H9 (cell line): Measurements from ENCODE around the gene GSG1L. TPM values are rescaled to one million over a fixed set of nuclear protein-coding genes. Genes with fewer than 3 reads are reported as not detected.

Source experiments
- DNase-seq: peaks from one replicate; pipeline ENCODE4 v3.0.0-alpha.2; 2017
- H2AFZ ChIP-seq: one replicate; pipeline ENCODE4 v1.6.1; 2013; ENCODE audit warnings: mild to moderate bottlenecking, low read length, control low read depth, moderate library complexity
- H2AK5ac ChIP-seq: 2 replicates; pipeline ENCODE4 v1.6.1; 2013; ENCODE audit warnings: low read length, control low read depth, mixed read lengths; ENCODE audit not compliant: insufficient read length
- H2BK120ac ChIP-seq: one replicate; pipeline ENCODE4 v1.6.1; 2013; ENCODE audit warnings: low read depth, mild to moderate bottlenecking, low read length, control low read depth, inconsistent platforms; ENCODE audit not compliant: poor library complexity, severe bottlenecking
- H2BK12ac ChIP-seq: 2 replicates; pipeline ENCODE4 v1.6.1; 2013; ENCODE audit warnings: low read length, control low read depth, mixed read lengths, low read depth; ENCODE audit not compliant: insufficient read length
- H2BK15ac ChIP-seq: 2 replicates; pipeline ENCODE4 v1.6.1; 2013; ENCODE audit warnings: low read depth, low read length, control low read depth
- H2BK20ac ChIP-seq: one replicate; pipeline ENCODE4 v1.6.1; 2013; ENCODE audit warnings: low read depth, mild to moderate bottlenecking, low read length, control low read depth, inconsistent platforms; ENCODE audit not compliant: poor library complexity, severe bottlenecking
- H2BK5ac ChIP-seq: 2 replicates; pipeline ENCODE4 v1.6.1; 2013; ENCODE audit warnings: low read length, control low read depth, mixed read lengths; ENCODE audit not compliant: insufficient read length
- H3K14ac ChIP-seq: 2 replicates; pipeline ENCODE4 v1.6.1; 2013; ENCODE audit warnings: low read length, control low read depth; ENCODE audit not compliant: insufficient read depth
- H3K18ac ChIP-seq: 2 replicates; pipeline ENCODE4 v1.6.1; 2013; ENCODE audit warnings: low read depth, mild to moderate bottlenecking, mixed read lengths, low read length, control low read depth; ENCODE audit not compliant: insufficient read length
- H3K23ac ChIP-seq: 2 replicates; pipeline ENCODE4 v1.6.1; 2013; ENCODE audit warnings: low read length, control low read depth, mixed read lengths, low read depth; ENCODE audit not compliant: insufficient read length
- H3K23me2 ChIP-seq: 2 replicates; pipeline ENCODE4 v1.6.1; 2013; ENCODE audit warnings: low read depth, mild to moderate bottlenecking, mixed read lengths, low read length, control low read depth; ENCODE audit not compliant: insufficient read length, poor library complexity, severe bottlenecking
- H3K27ac ChIP-seq: 2 replicates; pipeline ENCODE4 v1.5.1; 2013; ENCODE audit warnings: low read length, control low read depth, mixed read lengths, low read depth; ENCODE audit not compliant: insufficient read length
- H3K27me3 ChIP-seq: 2 replicates; pipeline ENCODE4 v1.6.1; 2013; ENCODE audit warnings: low read length, control low read depth, inconsistent platforms; ENCODE audit not compliant: insufficient read depth
- H3K4ac ChIP-seq: 2 replicates; pipeline ENCODE4 v1.6.1; 2013; ENCODE audit warnings: low read depth, mild to moderate bottlenecking, control low read depth, inconsistent platforms, low read length, moderate library complexity
- H3K4me1 ChIP-seq: 2 replicates; pipeline ENCODE4 v1.6.1; 2013; ENCODE audit warnings: low read length, control low read depth, inconsistent platforms; ENCODE audit not compliant: insufficient read depth
- H3K4me2 ChIP-seq: 2 replicates; pipeline ENCODE4 v1.6.1; 2013; ENCODE audit warnings: low read length, control low read depth, mixed read lengths; ENCODE audit not compliant: insufficient read length, insufficient read depth
- H3K56ac ChIP-seq: 2 replicates; pipeline ENCODE4 v1.6.1; 2013; ENCODE audit warnings: low read depth, mild to moderate bottlenecking, mixed read lengths, low read length, control low read depth; ENCODE audit not compliant: insufficient read length
- H3K79me1 ChIP-seq: 2 replicates; pipeline ENCODE4 v1.6.1; 2013; ENCODE audit warnings: low read depth, mild to moderate bottlenecking, moderate library complexity, low read length, control low read depth, inconsistent platforms; ENCODE audit not compliant: insufficient read depth, poor library complexity, severe bottlenecking
- H3K79me2 ChIP-seq: 2 replicates; pipeline ENCODE4 v1.6.1; 2013; ENCODE audit warnings: low read length, control low read depth, inconsistent platforms; ENCODE audit not compliant: insufficient read depth
- H3K9ac ChIP-seq: 2 replicates; pipeline ENCODE4 v1.6.1; 2013; ENCODE audit warnings: low read length, control low read depth, mixed read lengths; ENCODE audit not compliant: insufficient read length; ENCODE audit errors: extremely low read depth
- H3K9me3 ChIP-seq: one replicate; pipeline ENCODE4 v1.6.1; 2013; ENCODE audit warnings: low read depth, low read length, inconsistent platforms; ENCODE audit not compliant: control insufficient read depth
- H3T11ph ChIP-seq: one replicate; pipeline ENCODE4 v1.6.1; 2013; ENCODE audit warnings: mild to moderate bottlenecking, low read length, control low read depth, inconsistent platforms
- H4K20me1 ChIP-seq: one replicate; pipeline ENCODE4 v1.6.1; 2013; ENCODE audit not compliant: control insufficient read depth, insufficient read length, insufficient read depth
- H4K5ac ChIP-seq: 2 replicates; pipeline ENCODE4 v1.6.1; 2013; ENCODE audit warnings: low read depth, mild to moderate bottlenecking, mixed read lengths, low read length, control low read depth; ENCODE audit not compliant: insufficient read length
- H4K8ac ChIP-seq: replicated peaks from 2 replicates; pipeline ENCODE4 v1.6.1; 2013; ENCODE audit warnings: low read length, control low read depth, mixed read lengths, low read depth; ENCODE audit not compliant: insufficient read length
- H4K91ac ChIP-seq: 2 replicates; pipeline ENCODE4 v1.6.1; 2013; ENCODE audit warnings: low read depth, mild to moderate bottlenecking, moderate library complexity, mixed read lengths, low read length, control low read depth; ENCODE audit not compliant: insufficient read length
- H3K27ac Mint-ChIP-seq, 3 experiments: 2 replicates in 2 of 3; 3 replicates in 1 of 3; pipeline ENCODE4 v1.8.0; 2020 to 2021; ENCODE audit warnings: mixed read lengths in 3 of 3, mild to moderate bottlenecking in 1 of 3, moderate library complexity in 1 of 3
- H3K27me3 Mint-ChIP-seq: 2 replicates; pipeline ENCODE4 v1.8.0; 2021; ENCODE audit warnings: low read depth, mild to moderate bottlenecking, moderate library complexity, mixed read lengths
- H3K36me3 Mint-ChIP-seq, 3 experiments: 2 replicates in 2 of 3; 3 replicates in 1 of 3; pipeline ENCODE4 v1.8.0; 2020 to 2021; ENCODE audit warnings: low read depth in 3 of 3, mixed read lengths in 3 of 3; ENCODE audit not compliant: insufficient read depth in 1 of 3
- H3K4me1 Mint-ChIP-seq, 2 experiments: 2 replicates each; pipeline ENCODE4 v1.8.0; 2020; ENCODE audit warnings: mixed read lengths in 2 of 2
- H3K4me3 Mint-ChIP-seq, 2 experiments: 2 replicates in 1 of 2; 3 replicates in 1 of 2; pipeline ENCODE4 v1.8.0; 2020 to 2021; ENCODE audit warnings: mild to moderate bottlenecking in 2 of 2, mixed read lengths in 2 of 2, moderate library complexity in 1 of 2
- H3K9me3 Mint-ChIP-seq, 2 experiments: 2 replicates in 1 of 2; 3 replicates in 1 of 2; pipeline ENCODE4 v1.8.0; 2020; ENCODE audit warnings: mild to moderate bottlenecking in 2 of 2, mixed read lengths in 2 of 2, moderate library complexity in 1 of 2
- CTCF ChIP-seq: fragments of 200-600 bp; sonication (generic); conservative IDR thresholded peaks from 3 replicates; pipeline ENCODE4 v1.8.0; 2021; ENCODE audit warnings: antibody characterized with exemption, mild to moderate bottlenecking
- WGBS: extraction: QIAGEN DNeasy Blood & Tissue Kit; methylation state at CpG from one replicate; pipeline ENCODE4 v1.1.7; 2013; ENCODE audit warnings: missing lambda C conversion rate, low lambda C conversion rate, mixed read lengths; ENCODE audit not compliant: insufficient read length; ENCODE audit errors: extremely low coverage; 5-methylcytosine and 5-hydroxymethylcytosine counted together
- total RNA-seq: library from RNA; stranded (reverse); gene quantifications from 2 replicates; pipeline ENCODE4 v1.2.1, GENCODE V29; 2021

The GSG1L gene
- total RNA-seq, 1 experiment from 2014 or later = 0.35 TPM

- no peak overlapping the region for H4K91ac ChIP-seq
- H3K9me3 Mint-ChIP-seq = peaks cover 2 to 6% of the 10 kb centered on the region in 2 experiments; a peak in 2 of 5 replicates
- no peaks in the 10 kb centered on the region for H3K9me3 ChIP-seq
- no peaks in the 10 kb centered on the region for H3K36me3 Mint-ChIP-seq
- no peak overlapping the region for H2AK5ac ChIP-seq
- H3K4me1 ChIP-seq = no peaks in the 10 kb centered on the region
- no peak overlapping the region for H2BK5ac ChIP-seq
- no peak overlapping the region for H3K4me3 Mint-ChIP-seq
- no peaks in the 10 kb centered on the region for H3K4me1 Mint-ChIP-seq
- no peak overlapping the region for H3K56ac ChIP-seq
- peak overlapping the region; percentile 75 for H4K8ac ChIP-seq
- no peak overlapping the region for H3K14ac ChIP-seq
- WGBS = no CpG with 5 or more reads among the region's 6 CpGs
- no peak overlapping the region for H3K27ac ChIP-seq
- H2BK120ac ChIP-seq = no peak overlapping the region
- no peak overlapping the region for H3K18ac ChIP-seq
- peaks cover 25% of the 10 kb centered on the region for H3K27me3 Mint-ChIP-seq
- no peak overlapping the region for H2BK12ac ChIP-seq
- no peak overlapping the region for H3K4me2 ChIP-seq
- H3T11ph ChIP-seq = no peak overlapping the region
- no peak overlapping the region for H3K27ac Mint-ChIP-seq
- peak overlapping the region; percentile 36 for H4K5ac ChIP-seq
- no peaks in the 10 kb centered on the region for H3K27me3 ChIP-seq
- no peaks in the 10 kb centered on the region for H3K23me2 ChIP-seq
- no peak overlapping the region for H3K9ac ChIP-seq
- no peak overlapping the region for H2AFZ ChIP-seq
- no peak for TF ChIP-seq CTCF
- no peak overlapping the region for H3K23ac ChIP-seq
- no peaks in the 10 kb centered on the region for H3K79me2 ChIP-seq
- peaks cover 3% of the 10 kb centered on the region for H4K20me1 ChIP-seq
- no peak overlapping the region for H2BK20ac ChIP-seq
- no peak overlapping the region for H2BK15ac ChIP-seq
- H3K4ac ChIP-seq = no peak overlapping the region
- H3K79me1 ChIP-seq = no peaks in the 10 kb centered on the region
- DNase-seq = no peak
These were observed 34.0 kb downstream of the GSG1L start for GRCh38 chr16:28029387-28030002.
